ENCODE results near the gene INKA2.

DNA sequence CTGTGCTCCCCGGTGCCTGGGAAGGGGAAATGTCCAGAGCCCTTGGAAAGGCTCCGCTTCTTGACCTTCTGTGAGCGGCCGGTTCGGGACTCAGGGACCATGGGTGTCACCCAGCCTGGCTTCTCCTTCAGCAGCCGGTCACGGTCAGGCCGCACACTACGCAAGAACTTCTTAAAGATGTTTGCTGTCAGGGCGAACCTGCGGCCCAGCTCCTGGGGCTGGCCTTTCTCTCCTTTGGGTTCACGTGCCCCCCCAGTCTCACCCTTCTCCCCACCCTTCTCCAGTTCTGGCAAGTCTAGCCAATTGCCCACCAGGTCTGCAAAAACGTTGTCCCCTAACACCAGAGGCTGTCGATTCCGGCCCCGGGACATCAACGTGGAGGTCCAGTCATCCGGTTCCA, 12.1 kb downstream of the INKA2 start:
- TF ChIP-seq EZH2 (IDR thresholded peaks at IDR 0.05; ENCODE audit: borderline replicate concordance) (no peak), EZH2phosphoT487 (IDR thresholded peaks at IDR 0.05; ENCODE audit: low read depth, severe bottlenecking, unreplicated experiment) (no peak)
- TF ChIP-seq, protein P1, sequence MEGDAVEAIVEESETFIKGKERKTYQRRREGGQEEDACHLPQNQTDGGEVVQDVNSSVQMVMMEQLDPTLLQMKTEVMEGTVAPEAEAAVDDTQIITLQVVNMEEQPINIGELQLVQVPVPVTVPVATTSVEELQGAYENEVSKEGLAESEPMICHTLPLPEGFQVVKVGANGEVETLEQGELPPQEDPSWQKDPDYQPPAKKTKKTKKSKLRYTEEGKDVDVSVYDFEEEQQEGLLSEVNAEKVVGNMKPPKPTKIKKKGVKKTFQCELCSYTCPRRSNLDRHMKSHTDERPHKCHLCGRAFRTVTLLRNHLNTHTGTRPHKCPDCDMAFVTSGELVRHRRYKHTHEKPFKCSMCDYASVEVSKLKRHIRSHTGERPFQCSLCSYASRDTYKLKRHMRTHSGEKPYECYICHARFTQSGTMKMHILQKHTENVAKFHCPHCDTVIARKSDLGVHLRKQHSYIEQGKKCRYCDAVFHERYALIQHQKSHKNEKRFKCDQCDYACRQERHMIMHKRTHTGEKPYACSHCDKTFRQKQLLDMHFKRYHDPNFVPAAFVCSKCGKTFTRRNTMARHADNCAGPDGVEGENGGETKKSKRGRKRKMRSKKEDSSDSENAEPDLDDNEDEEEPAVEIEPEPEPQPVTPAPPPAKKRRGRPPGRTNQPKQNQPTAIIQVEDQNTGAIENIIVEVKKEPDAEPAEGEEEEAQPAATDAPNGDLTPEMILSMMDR (IDR thresholded peaks at IDR 0.05; ENCODE audit: poor library complexity) = no peak
